ENCODE results near the gene HPS1. TPM values are rescaled to one million over a fixed set of nuclear protein-coding genes. Genes with fewer than 3 reads are reported as not detected.
"Not testable (repeated sequence)": the region's sequence is repeated elsewhere in the genome, so short reads cannot be mapped to it uniquely, and the experiment has no call there.

Gene HPS1
- total RNA-seq, 1 donor from 2014 or later: 51.7 TPM

DNA sequence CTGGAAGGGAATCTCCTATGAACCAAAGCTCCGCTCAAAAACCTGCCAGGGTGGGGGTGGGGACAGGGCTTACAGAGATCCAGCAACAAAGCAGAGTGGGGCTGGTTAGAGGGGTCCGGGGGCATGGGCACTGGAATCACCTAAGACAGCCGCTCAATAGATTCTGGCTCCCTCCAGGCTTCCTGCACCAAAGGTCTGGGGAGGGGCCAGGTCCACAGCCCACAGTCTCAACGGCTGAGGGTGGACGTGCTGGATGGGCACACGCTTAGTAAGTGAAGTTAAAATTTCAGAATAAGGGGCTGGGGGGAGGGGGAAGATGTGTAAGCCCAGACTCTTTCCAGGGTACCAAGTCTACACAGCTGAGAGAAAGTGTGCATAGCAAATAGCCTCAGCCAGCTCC lies 62.9 kb downstream of the HPS1 start:
- peaks cover 18% of the 10 kb centered on the region for H3K36me3 Mint-ChIP-seq
- H3K4me1 Mint-ChIP-seq: peaks cover 4% of the 10 kb centered on the region
- no peaks in the 10 kb centered on the region for H3K27me3 Mint-ChIP-seq (ENCODE audit: low read depth)
- TF ChIP-seq, protein P1, sequence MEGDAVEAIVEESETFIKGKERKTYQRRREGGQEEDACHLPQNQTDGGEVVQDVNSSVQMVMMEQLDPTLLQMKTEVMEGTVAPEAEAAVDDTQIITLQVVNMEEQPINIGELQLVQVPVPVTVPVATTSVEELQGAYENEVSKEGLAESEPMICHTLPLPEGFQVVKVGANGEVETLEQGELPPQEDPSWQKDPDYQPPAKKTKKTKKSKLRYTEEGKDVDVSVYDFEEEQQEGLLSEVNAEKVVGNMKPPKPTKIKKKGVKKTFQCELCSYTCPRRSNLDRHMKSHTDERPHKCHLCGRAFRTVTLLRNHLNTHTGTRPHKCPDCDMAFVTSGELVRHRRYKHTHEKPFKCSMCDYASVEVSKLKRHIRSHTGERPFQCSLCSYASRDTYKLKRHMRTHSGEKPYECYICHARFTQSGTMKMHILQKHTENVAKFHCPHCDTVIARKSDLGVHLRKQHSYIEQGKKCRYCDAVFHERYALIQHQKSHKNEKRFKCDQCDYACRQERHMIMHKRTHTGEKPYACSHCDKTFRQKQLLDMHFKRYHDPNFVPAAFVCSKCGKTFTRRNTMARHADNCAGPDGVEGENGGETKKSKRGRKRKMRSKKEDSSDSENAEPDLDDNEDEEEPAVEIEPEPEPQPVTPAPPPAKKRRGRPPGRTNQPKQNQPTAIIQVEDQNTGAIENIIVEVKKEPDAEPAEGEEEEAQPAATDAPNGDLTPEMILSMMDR (IDR thresholded peaks at IDR 0.05; ENCODE audit: unreplicated experiment): no peak
- no peak overlapping the region for H3K27ac Mint-ChIP-seq
- no peak for DNase-seq (ENCODE audit: low spot score in 2 of 2, unreplicated experiment in 2 of 2)
- H3K9me3 Mint-ChIP-seq: no peaks in the 10 kb centered on the region
- H3K4me3 Mint-ChIP-seq: no peak overlapping the region

DNA sequence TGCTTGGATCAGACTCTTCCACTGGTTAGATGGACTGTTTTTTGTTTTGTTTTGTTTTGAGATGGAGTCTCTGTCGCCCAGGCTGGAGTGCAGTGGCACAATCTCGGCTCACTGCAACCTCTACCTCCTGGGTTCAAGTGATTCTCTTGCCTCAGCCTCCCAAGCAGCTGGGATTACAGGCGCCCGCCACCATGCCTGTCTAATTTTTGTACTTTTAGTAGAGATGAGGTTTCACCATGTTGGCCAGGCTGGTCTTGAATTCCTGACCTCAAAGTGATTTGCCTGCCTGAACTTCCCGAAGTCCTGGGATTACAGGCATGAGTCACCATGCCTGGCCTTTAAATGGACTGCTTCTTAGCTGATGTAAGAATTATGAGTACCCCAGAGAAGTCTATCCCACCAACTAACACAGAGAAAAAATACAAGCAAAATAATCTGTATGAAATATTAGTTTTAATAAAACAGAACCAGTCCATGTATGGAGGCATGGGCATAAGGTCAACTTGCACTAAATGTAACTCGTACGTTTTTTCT lies 63.5 kb downstream of the HPS1 start:
- H3K9me3 Mint-ChIP-seq; H3K27me3 Mint-ChIP-seq (ENCODE audit: low read depth); H3K4me1 Mint-ChIP-seq; H3K27ac Mint-ChIP-seq; H3K4me3 Mint-ChIP-seq; DNase-seq (ENCODE audit: low spot score in 2 of 2, unreplicated experiment in 2 of 2): not testable (repeated sequence)
- peaks cover 18% of the 10 kb centered on the region for H3K36me3 Mint-ChIP-seq

DNA sequence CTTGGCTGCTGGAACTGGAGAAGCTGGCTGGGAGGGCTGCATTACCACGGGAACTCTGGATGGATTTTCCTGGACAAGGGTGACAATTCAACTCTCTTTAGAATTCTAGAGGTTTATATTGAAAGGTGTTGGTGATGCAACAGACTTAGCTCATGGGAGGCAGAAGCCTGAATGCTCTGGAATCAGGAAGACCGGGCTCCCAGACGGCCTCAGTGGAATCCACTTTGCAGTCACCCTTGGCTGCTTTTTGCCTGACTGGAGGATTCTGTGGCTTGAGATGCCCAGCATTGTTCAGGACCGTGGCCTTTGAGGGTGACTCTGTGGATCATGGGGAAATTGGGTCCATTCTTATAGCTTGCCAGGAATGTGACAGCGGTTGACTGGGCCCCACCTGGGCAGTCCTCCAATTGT lies 64.0 kb downstream of the HPS1 start:
- peaks cover 18% of the 10 kb centered on the region for H3K36me3 Mint-ChIP-seq
- no peak overlapping the region for H3K4me3 Mint-ChIP-seq
- TF ChIP-seq, protein P1 (IDR thresholded peaks at IDR 0.05; ENCODE audit: unreplicated experiment): no peak
- no peak overlapping the region for H3K27ac Mint-ChIP-seq
- peaks cover 3% of the 10 kb centered on the region for H3K9me3 Mint-ChIP-seq
- no peaks in the 10 kb centered on the region for H3K27me3 Mint-ChIP-seq (ENCODE audit: low read depth)
- H3K4me1 Mint-ChIP-seq: peaks cover 6% of the 10 kb centered on the region
- no peak for DNase-seq (ENCODE audit: low spot score in 2 of 2, unreplicated experiment in 2 of 2)

DNA sequence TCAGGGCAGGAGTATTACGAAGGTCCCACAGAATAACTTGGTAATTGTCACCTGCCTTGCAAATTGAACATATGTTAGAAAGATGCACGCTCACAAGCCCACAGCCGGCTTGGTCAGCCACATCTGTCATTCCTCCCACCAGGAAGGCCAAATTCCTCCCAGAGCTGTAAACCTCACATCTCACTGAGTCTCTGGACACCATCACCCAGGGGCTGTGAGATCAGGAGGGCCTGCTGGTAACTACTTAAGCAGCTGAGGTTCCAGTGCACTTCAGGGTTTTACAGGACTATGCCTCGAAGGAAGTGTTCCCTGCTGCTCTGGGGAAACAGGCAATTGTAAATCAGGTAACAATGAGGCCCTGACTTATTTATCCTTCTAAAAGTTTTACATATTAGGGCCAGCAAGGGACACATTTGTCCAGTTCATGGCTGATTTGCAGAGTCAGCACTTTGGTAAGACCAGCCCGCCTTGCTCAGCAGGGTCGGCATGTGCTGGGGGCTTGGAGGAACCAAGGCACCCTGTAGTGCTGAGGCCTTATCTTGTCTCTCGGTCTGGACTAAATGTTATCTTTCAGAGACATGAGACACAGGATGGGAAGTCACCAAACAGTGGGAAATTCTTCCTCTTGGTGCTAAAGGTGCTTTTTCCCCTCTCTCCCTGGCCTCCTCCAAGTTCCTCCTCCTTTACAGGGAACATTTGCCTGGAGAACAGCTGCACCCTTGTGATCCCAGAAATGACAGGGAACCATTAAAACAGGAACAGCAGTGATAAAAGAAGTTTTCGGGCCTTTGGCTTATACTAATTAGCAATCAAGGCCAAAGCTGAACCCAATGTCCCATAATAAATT lies 66.0 kb downstream of the HPS1 start:
- TF ChIP-seq, protein P1 (IDR thresholded peaks at IDR 0.05; ENCODE audit: unreplicated experiment): no peak
- H3K27me3 Mint-ChIP-seq (ENCODE audit: low read depth): no peaks in the 10 kb centered on the region
- no peak for DNase-seq (ENCODE audit: low spot score in 2 of 2, unreplicated experiment in 2 of 2)

DNA sequence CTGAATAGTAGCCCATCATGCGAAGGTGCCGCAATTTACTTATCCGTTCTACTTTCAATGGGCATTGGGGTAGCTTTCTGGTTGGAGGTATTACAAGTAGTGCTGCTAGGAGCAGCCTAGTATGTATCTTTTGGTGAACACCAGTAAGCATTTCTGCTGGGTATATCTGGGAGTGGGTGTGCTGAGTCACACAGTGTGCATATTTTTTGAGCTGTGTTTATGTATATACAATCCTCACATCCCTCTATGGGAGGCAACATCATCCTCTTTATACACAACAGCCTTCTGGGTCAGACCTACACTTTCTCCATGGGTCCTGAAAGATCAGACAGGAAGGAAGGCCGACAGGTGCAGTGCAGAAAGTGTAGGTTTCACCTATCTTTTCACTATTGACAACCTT lies 68.0 kb downstream of the HPS1 start:
- H3K27me3 Mint-ChIP-seq (ENCODE audit: low read depth): no peaks in the 10 kb centered on the region
- peaks cover 12% of the 10 kb centered on the region for H3K36me3 Mint-ChIP-seq
- no peak overlapping the region for H3K27ac Mint-ChIP-seq
- no peak for DNase-seq (ENCODE audit: low spot score in 2 of 2, unreplicated experiment in 2 of 2)
- no peak overlapping the region for H3K4me3 Mint-ChIP-seq
- H3K9me3 Mint-ChIP-seq: peaks cover 4% of the 10 kb centered on the region
- H3K4me1 Mint-ChIP-seq: peaks cover 42% of the 10 kb centered on the region
- TF ChIP-seq, protein P1 (IDR thresholded peaks at IDR 0.05; ENCODE audit: unreplicated experiment): no peak

More for the DNA sequence above, 66.0 kb downstream of the HPS1 start:
- H3K27ac Mint-ChIP-seq: no peak overlapping the region
- H3K36me3 Mint-ChIP-seq: peaks cover 12% of the 10 kb centered on the region
- peaks cover 4% of the 10 kb centered on the region for H3K9me3 Mint-ChIP-seq
- H3K4me1 Mint-ChIP-seq: peaks cover 22% of the 10 kb centered on the region
- no peak overlapping the region for H3K4me3 Mint-ChIP-seq

DNA sequence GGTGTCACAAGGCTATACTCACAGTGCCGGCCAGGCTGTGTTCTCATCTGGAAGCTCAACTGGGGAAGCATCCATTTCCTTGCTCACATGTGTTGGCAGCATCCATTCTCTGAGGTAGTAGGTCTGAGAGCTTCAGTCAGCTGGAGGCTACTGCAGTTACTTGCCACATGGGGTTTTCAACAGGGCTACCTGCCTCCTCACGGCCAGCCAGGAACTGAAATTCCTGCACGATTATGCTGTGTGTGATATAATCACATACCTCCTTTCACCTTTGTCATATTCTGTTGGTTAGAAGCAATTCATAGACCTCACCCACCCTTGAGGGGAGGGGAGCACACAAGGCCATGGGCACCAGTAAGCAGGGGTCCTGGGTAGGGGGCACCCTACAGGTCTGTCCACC lies 69.2 kb downstream of the HPS1 start:
- Mint-ChIP-seq H3K9me3 (peaks cover 4% of the 10 kb centered on the region), H3K36me3 (peaks cover 7% of the 10 kb centered on the region), H3K27me3 (ENCODE audit: low read depth) (no peaks in the 10 kb centered on the region), H3K4me1 (peaks cover 50% of the 10 kb centered on the region), H3K27ac (no peak overlapping the region), H3K4me3 (no peak overlapping the region)
- DNase-seq (ENCODE audit: low spot score in 2 of 2, unreplicated experiment in 2 of 2): no peak
- TF ChIP-seq, protein P1 (IDR thresholded peaks at IDR 0.05; ENCODE audit: unreplicated experiment): no peak

All from mesothelial cell of epicardium (in vitro differentiated cells).